ENCODE measurements around the gene NUDT16L1. TPM values are rescaled to one million over a fixed set of nuclear protein-coding genes. Genes with fewer than 3 reads are reported as not detected.

The NUDT16L1 gene
- polyA plus RNA-seq, 1 donor from 2014 or later: 125 TPM

DNA sequence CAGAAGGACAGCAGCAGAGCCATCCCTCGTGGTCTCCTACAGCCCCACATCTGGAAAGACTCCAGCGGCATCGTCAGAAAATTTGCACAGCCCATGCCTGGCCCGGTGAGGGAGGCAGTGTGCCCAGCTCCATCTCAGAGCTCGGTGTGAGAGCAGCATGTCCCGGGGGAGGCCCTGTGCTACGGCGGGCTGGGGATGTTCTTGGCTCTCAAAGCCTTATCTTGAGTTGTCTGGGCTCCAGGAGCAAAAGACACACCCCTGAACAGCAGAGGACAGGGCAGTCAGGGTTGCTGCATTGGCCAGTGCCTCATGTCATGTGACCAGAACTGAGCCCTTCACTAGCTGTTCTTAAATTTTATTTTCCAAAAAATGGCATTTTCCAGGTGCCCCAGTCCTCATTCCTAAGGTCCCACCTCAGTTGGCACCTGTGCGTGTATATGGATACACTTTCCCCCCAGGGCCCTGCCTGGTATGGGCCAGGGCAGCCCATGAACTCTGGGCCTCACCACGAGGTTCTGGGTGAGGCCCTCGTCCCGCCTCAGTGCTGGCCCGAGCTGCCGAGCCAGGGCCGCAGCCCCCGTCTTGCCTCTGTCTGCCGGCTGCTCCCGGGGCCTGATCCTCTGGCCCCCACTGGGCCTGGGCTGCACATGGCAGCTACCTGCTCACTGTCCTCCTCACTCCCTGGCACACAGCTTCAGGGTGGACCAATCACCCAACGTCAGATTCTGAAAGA, 3.0 kb downstream of the NUDT16L1 start:
- Histone ChIP-seq H3K9ac (ENCODE audit: low read length) (no peak overlapping the region), H3K9me3 (ENCODE audit: low read length) (no peaks in the 10 kb centered on the region), H3F3A (ENCODE audit: insufficient read depth, low read length, poor library complexity, severe bottlenecking) (no peaks in the 10 kb centered on the region), H3K79me2 (replicated peaks; ENCODE audit: insufficient read depth, low read length) (no peaks in the 10 kb centered on the region), H4K20me1 (ENCODE audit: insufficient read depth) (no peaks in the 10 kb centered on the region), H2AFZ (ENCODE audit: low read depth, low read length) (no peak overlapping the region), H3K9me2 (ENCODE audit: insufficient read depth, low read length) (no peaks in the 10 kb centered on the region), H3K27me3 (ENCODE audit: insufficient read depth, low read depth, low read length) (no peaks in the 10 kb centered on the region), H3K4me2 (ENCODE audit: low read length) (no peak overlapping the region), H3K27ac (ENCODE audit: low read length) (no peak overlapping the region), H3K36me3 (ENCODE audit: insufficient read depth, low read length) (no peaks in the 10 kb centered on the region), H3K4me3 (ENCODE audit: low read length) (no peak overlapping the region)
- TF ChIP-seq RAD21 (conservative IDR thresholded peaks at IDR 0.05) (no peak), POLR2AphosphoS5 (IDR thresholded peaks at IDR 0.05) (no peak), MXI1 (conservative IDR thresholded peaks at IDR 0.05; ENCODE audit: poor library complexity, severe bottlenecking) (no peak), EP300 (conservative IDR thresholded peaks at IDR 0.05; ENCODE audit: poor library complexity, severe bottlenecking) (no peak), SMC3 (conservative IDR thresholded peaks at IDR 0.05; ENCODE audit: poor library complexity) (no peak), TAF1 (IDR thresholded peaks at IDR 0.05; ENCODE audit: low read depth) (no peak), EZH2 (IDR thresholded peaks at IDR 0.05; ENCODE audit: borderline replicate concordance, insufficient read depth, low read length, poor library complexity, severe bottlenecking) (no peak)
- TF ChIP-seq, protein P1, sequence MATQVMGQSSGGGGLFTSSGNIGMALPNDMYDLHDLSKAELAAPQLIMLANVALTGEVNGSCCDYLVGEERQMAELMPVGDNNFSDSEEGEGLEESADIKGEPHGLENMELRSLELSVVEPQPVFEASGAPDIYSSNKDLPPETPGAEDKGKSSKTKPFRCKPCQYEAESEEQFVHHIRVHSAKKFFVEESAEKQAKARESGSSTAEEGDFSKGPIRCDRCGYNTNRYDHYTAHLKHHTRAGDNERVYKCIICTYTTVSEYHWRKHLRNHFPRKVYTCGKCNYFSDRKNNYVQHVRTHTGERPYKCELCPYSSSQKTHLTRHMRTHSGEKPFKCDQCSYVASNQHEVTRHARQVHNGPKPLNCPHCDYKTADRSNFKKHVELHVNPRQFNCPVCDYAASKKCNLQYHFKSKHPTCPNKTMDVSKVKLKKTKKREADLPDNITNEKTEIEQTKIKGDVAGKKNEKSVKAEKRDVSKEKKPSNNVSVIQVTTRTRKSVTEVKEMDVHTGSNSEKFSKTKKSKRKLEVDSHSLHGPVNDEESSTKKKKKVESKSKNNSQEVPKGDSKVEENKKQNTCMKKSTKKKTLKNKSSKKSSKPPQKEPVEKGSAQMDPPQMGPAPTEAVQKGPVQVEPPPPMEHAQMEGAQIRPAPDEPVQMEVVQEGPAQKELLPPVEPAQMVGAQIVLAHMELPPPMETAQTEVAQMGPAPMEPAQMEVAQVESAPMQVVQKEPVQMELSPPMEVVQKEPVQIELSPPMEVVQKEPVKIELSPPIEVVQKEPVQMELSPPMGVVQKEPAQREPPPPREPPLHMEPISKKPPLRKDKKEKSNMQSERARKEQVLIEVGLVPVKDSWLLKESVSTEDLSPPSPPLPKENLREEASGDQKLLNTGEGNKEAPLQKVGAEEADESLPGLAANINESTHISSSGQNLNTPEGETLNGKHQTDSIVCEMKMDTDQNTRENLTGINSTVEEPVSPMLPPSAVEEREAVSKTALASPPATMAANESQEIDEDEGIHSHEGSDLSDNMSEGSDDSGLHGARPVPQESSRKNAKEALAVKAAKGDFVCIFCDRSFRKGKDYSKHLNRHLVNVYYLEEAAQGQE (IDR thresholded peaks at IDR 0.05; ENCODE audit: borderline replicate concordance): no peak

DNA sequence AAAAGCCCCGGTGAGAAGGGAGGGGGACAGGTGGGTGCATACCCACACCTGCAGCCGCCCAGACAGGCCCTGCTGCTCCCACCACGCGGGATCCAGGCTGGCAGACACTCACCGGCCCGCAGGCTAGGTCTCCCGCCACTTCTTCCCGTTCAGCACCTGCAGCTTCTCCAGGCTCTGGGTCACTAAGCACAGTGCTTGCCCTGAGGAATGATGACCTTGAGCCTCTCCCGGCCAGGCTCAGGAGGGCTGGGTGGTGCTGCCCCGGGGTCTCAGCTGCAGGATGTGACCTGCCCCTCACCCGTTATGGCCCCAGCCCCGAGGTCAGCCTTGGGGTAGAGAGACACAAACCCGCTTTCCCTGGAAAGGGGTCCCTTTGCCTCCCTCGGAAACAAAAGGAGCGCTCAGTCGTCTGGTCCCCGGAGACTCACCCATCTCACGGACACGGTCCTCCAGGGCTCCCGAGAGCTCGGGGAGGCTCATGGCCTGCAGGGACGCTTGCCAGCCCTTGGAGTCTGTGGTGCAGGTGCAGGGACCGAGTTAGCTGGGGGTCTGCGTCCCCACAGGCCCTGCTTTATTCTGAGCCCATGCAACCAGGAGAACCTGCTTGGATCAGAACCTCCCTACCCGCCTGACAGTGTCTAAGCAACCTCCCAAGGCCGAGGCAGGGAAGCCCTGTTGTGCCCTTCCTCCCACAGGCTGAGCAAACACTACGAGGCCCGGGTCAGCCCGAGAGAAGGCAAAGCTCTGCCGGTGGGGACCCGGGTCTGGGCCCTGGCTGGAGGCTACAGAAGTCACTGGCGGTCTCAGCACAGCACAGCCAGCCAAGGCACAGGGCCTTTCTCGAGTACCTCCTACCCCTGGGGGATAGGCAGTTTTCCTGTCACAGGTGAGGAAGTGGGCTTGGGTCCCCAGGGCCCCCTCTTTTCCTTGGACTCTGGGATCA, 3.8 kb downstream of the NUDT16L1 start:
- Histone ChIP-seq H3K9me2 (ENCODE audit: insufficient read depth, low read length) (no peaks in the 10 kb centered on the region), H3K9ac (ENCODE audit: low read length) (no peak overlapping the region), H3K4me2 (ENCODE audit: low read length) (no peak overlapping the region), H4K20me1 (ENCODE audit: insufficient read depth) (no peaks in the 10 kb centered on the region), H3K79me2 (replicated peaks; ENCODE audit: insufficient read depth, low read length) (no peaks in the 10 kb centered on the region), H3K27me3 (ENCODE audit: insufficient read depth, low read depth, low read length) (no peaks in the 10 kb centered on the region), H3K4me3 (ENCODE audit: low read length) (no peak overlapping the region), H3K27ac (ENCODE audit: low read length) (no peak overlapping the region), H3K9me3 (ENCODE audit: low read length) (no peaks in the 10 kb centered on the region), H3K36me3 (ENCODE audit: insufficient read depth, low read length) (no peaks in the 10 kb centered on the region), H2AFZ (ENCODE audit: low read depth, low read length) (no peak overlapping the region), H3F3A (ENCODE audit: insufficient read depth, low read length, poor library complexity, severe bottlenecking) (no peaks in the 10 kb centered on the region)
- no peak for TF ChIP-seq POLR2AphosphoS5 (IDR thresholded peaks at IDR 0.05)
- no peak for TF ChIP-seq EZH2 (IDR thresholded peaks at IDR 0.05; ENCODE audit: borderline replicate concordance, insufficient read depth, low read length, poor library complexity, severe bottlenecking)
- no peak for TF ChIP-seq MXI1 (conservative IDR thresholded peaks at IDR 0.05; ENCODE audit: poor library complexity, severe bottlenecking)
- TF ChIP-seq TAF1 (IDR thresholded peaks at IDR 0.05; ENCODE audit: low read depth): no peak
- TF ChIP-seq, protein P2, sequence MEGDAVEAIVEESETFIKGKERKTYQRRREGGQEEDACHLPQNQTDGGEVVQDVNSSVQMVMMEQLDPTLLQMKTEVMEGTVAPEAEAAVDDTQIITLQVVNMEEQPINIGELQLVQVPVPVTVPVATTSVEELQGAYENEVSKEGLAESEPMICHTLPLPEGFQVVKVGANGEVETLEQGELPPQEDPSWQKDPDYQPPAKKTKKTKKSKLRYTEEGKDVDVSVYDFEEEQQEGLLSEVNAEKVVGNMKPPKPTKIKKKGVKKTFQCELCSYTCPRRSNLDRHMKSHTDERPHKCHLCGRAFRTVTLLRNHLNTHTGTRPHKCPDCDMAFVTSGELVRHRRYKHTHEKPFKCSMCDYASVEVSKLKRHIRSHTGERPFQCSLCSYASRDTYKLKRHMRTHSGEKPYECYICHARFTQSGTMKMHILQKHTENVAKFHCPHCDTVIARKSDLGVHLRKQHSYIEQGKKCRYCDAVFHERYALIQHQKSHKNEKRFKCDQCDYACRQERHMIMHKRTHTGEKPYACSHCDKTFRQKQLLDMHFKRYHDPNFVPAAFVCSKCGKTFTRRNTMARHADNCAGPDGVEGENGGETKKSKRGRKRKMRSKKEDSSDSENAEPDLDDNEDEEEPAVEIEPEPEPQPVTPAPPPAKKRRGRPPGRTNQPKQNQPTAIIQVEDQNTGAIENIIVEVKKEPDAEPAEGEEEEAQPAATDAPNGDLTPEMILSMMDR (IDR thresholded peaks at IDR 0.05; ENCODE audit: poor library complexity, severe bottlenecking): no peak
- no peak for TF ChIP-seq RAD21 (conservative IDR thresholded peaks at IDR 0.05)
- TF ChIP-seq SMC3 (conservative IDR thresholded peaks at IDR 0.05; ENCODE audit: poor library complexity): no peak
- TF ChIP-seq EP300 (conservative IDR thresholded peaks at IDR 0.05; ENCODE audit: poor library complexity, severe bottlenecking): no peak
